SK-N-SH (cell line): ENCODE results near the gene C2orf69. TPM values are rescaled to one million over a fixed set of nuclear protein-coding genes. Genes with fewer than 3 reads are reported as not detected.

Experiments
- CTCF ChIA-PET: fragments of 300-600, 350-600 bp; formaldehyde crosslinking; extraction: SDS; loops from one replicate; lab custom pipeline; 2021; lab: Yijun Ruan, JAX
- POLR2A ChIA-PET: fragments of 350-600 bp; sonication (Branson Sonifier 250); formaldehyde crosslinking; extraction: SDS; loops from one replicate; lab custom pipeline; 2020; ENCODE audit warnings: antibody characterized with exemption, inconsistent platforms; lab: Yijun Ruan, JAX
- DNase-seq: peaks from one replicate; pipeline ENCODE4 v3.0.0; 2012
- H2AFZ ChIP-seq: fragments of 200-600 bp; sonication (generic); 2 replicates; pipeline ENCODE4 v1.8.1; 2016; ENCODE audit warnings: antibody characterized with exemption, mild to moderate bottlenecking, low read depth
- H3F3A ChIP-seq: fragments of 200-600 bp; sonication (generic); replicated peaks from 2 replicates; pipeline ENCODE3; 2016; ENCODE audit warnings: antibody characterized with exemption, mild to moderate bottlenecking; ENCODE audit not compliant: insufficient read depth
- H3K27ac ChIP-seq, 2 experiments: fragments of 200-500 bp in 1 of 2; fragments of 200-600 bp in 1 of 2; sonication (Bioruptor generic) in 1 of 2; sonication (generic), shearing (Covaris generic) in 1 of 2; 2 replicates each; pipeline versions ENCODE4 v1.5.1 to v1.6.1; 2014 to 2016; ENCODE audit warnings: low read depth in 2 of 2, inconsistent platforms in 1 of 2, low read length in 1 of 2, mild to moderate bottlenecking in 1 of 2, mixed read lengths in 1 of 2
- H3K27me3 ChIP-seq: fragments of 200-600 bp; sonication (generic), shearing (Covaris generic); 2 replicates; pipeline ENCODE4 v1.6.1; 2016; ENCODE audit warnings: mixed run types; ENCODE audit not compliant: insufficient read depth
- H3K36me3 ChIP-seq, 2 experiments: fragments of 200-500 bp in 1 of 2; fragments of 200-600 bp in 1 of 2; sonication (Bioruptor generic) in 1 of 2; sonication (generic) in 1 of 2; replicated peaks in 1 of 2; 2 replicates each; pipeline versions ENCODE3 to v1.5.1; 2014 to 2016; ENCODE audit warnings: low read length in 1 of 2, mild to moderate bottlenecking in 1 of 2; ENCODE audit not compliant: insufficient read depth in 2 of 2, control insufficient read depth in 1 of 2
- H3K4me1 ChIP-seq, 2 experiments: fragments of 200-500 bp in 1 of 2; fragments of 200-600 bp in 1 of 2; sonication (Bioruptor generic) in 1 of 2; sonication (generic), shearing (Covaris generic) in 1 of 2; 2 replicates each; pipeline versions ENCODE4 v1.5.1 to v1.6.1; 2014 to 2016; ENCODE audit warnings: low read depth in 1 of 2, low read length in 1 of 2, mixed run types in 1 of 2; ENCODE audit not compliant: insufficient read depth in 2 of 2, control insufficient read depth in 1 of 2
- H3K4me2 ChIP-seq: fragments of 200-600 bp; sonication (generic), shearing (Covaris generic); 2 replicates; pipeline ENCODE4 v1.6.1; 2017; ENCODE audit warnings: mixed run types
- H3K4me3 ChIP-seq, 2 experiments: fragments of 200-500 bp in 1 of 2; fragments of 200-600 bp in 1 of 2; sonication (Bioruptor generic) in 1 of 2; sonication (generic), shearing (Covaris generic) in 1 of 2; 2 replicates each; pipeline versions ENCODE4 v1.5.1 to v1.8.1; 2014 to 2016; ENCODE audit warnings: low read depth in 2 of 2, inconsistent platforms in 1 of 2, low read length in 1 of 2, mild to moderate bottlenecking in 1 of 2, mixed read lengths in 1 of 2, moderate library complexity in 1 of 2
- H3K79me2 ChIP-seq: fragments of 200-600 bp; sonication (generic); 2 replicates; pipeline ENCODE4 v1.8.1; 2017; ENCODE audit warnings: mild to moderate bottlenecking; ENCODE audit not compliant: insufficient read depth
- H3K9ac ChIP-seq: fragments of 200-600 bp; sonication (generic); 2 replicates; pipeline ENCODE4 v1.6.1; 2017; ENCODE audit warnings: mixed run types
- H3K9me2 ChIP-seq: fragments of 200-600 bp; sonication (generic); 2 replicates; pipeline ENCODE4 v1.6.1; 2017; ENCODE audit warnings: mixed run types
- H3K9me3 ChIP-seq: fragments of 200-600 bp; sonication (generic); 2 replicates; pipeline ENCODE4 v1.6.1; 2017; ENCODE audit warnings: mixed run types, mild to moderate bottlenecking, moderate library complexity
- H4K20me1 ChIP-seq: fragments of 200-600 bp; sonication (generic); 2 replicates; pipeline ENCODE4 v1.6.1; 2017; ENCODE audit warnings: mild to moderate bottlenecking, mixed run types; ENCODE audit not compliant: insufficient read depth
- ELF1 ChIP-seq: IDR thresholded peaks from 2 replicates; pipeline ENCODE4 v1.4.0; 2012
- EP300 ChIP-seq, 2 experiments: IDR thresholded peaks; 2 replicates each; pipeline versions ENCODE4 v1.4.0 to v1.6.1; 2012; ENCODE audit warnings: borderline replicate concordance in 1 of 2, low read depth in 1 of 2, low read length in 1 of 2
- FOSL2 ChIP-seq: IDR thresholded peaks from 2 replicates; pipeline ENCODE4 v1.4.0; 2012; ENCODE audit warnings: low read depth, mild to moderate bottlenecking, moderate library complexity, borderline replicate concordance
- FOXM1 ChIP-seq: IDR thresholded peaks from 2 replicates; pipeline ENCODE4 v1.4.0; 2012; ENCODE audit warnings: low read depth, mild to moderate bottlenecking
- MEF2A ChIP-seq: IDR thresholded peaks from 2 replicates; pipeline ENCODE4 v1.4.0; 2012; ENCODE audit warnings: low read depth, borderline replicate concordance
- NRF1 ChIP-seq: IDR thresholded peaks from 2 replicates; pipeline ENCODE4 v1.6.1; 2012; ENCODE audit warnings: low read depth, mild to moderate bottlenecking, low read length
- RAD21 ChIP-seq: IDR thresholded peaks from 2 replicates; pipeline ENCODE4 v1.6.1; 2012; ENCODE audit warnings: mild to moderate bottlenecking, low read length
- RCOR1 ChIP-seq: fragments of 150-350 bp; IDR thresholded peaks from 2 replicates; pipeline ENCODE4 v1.6.1; 2017; ENCODE audit warnings: antibody characterized with exemption, low read length
- SIN3A ChIP-seq: IDR thresholded peaks from 2 replicates; pipeline ENCODE4 v1.6.1; 2012; ENCODE audit warnings: low read depth, mild to moderate bottlenecking, low read length, moderate library complexity, borderline replicate concordance
- TAF1 ChIP-seq: IDR thresholded peaks from 2 replicates; pipeline ENCODE4 v1.6.1; 2012; ENCODE audit warnings: low read depth, mild to moderate bottlenecking, low read length, moderate library complexity, borderline replicate concordance
- TCF12 ChIP-seq: IDR thresholded peaks from 2 replicates; pipeline ENCODE4 v1.4.0; 2012
- YY1 ChIP-seq: IDR thresholded peaks from 2 replicates; pipeline ENCODE4 v1.4.0; 2012; ENCODE audit warnings: low read depth, mild to moderate bottlenecking
- WGBS: methylation state at CpG from one replicate; pipeline ENCODE4 v1.1.6; 2017; ENCODE audit warnings: low lambda C conversion rate; 5-methylcytosine and 5-hydroxymethylcytosine counted together
- polyA plus RNA-seq, 3 experiments: library from polyadenylated mRNA; depleted of rRNA; stranded (reverse); fragments of >200 nt; gene quantifications; 2 replicates each; pipeline ENCODE4 v1.2.3, GENCODE V29; 2012
- TF ChIP-seq, protein P1 (sequence below): IDR thresholded peaks from 2 replicates; pipeline ENCODE4 v1.6.1; 2012; ENCODE audit warnings: mild to moderate bottlenecking, low read depth, low read length, moderate library complexity
- TF ChIP-seq, protein P2 (sequence below): IDR thresholded peaks from 2 replicates; pipeline ENCODE4; 2012
- TF ChIP-seq, protein P3 (sequence below): fragments of 200-600 bp; sonication (generic); IDR thresholded peaks from 2 replicates; pipeline ENCODE4 v1.6.1; 2017; ENCODE audit warnings: antibody characterized with exemption, mild to moderate bottlenecking, moderate library complexity
- TF ChIP-seq, protein P4 (sequence below): IDR thresholded peaks from 2 replicates; pipeline ENCODE4 v1.4.0; 2012; ENCODE audit warnings: low read depth, borderline replicate concordance
- TF ChIP-seq, protein P5 (sequence below): fragments of 150-350 bp; IDR thresholded peaks from 2 replicates; pipeline ENCODE4 v1.6.1; 2017; ENCODE audit warnings: antibody characterized with exemption, low read length, low read depth, borderline replicate concordance

The C2orf69 gene
- polyA plus RNA-seq, 1 of the 3 experiments (the other 2 are of a cell fraction) = 1.8 TPM

DNA sequence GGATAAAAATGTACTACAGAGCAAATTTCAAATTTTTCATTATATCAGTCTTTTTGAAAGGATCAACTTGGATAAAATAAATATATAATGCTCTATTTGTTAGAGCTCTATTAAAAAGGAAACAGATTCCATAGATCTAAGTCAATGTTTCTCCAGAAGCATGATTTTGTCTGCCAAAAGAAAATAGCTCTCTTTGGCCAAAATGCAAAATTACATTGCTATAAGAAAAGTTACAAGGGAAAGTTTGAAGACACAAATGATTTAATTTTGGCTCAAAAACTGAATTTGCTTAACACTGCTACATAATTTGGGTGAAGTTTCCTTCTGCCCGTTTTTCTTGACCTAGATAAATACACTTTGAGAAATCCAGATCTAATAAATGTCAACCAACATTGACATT, 15.7 kb downstream of the C2orf69 start:
- TF ChIP-seq, protein P1, sequence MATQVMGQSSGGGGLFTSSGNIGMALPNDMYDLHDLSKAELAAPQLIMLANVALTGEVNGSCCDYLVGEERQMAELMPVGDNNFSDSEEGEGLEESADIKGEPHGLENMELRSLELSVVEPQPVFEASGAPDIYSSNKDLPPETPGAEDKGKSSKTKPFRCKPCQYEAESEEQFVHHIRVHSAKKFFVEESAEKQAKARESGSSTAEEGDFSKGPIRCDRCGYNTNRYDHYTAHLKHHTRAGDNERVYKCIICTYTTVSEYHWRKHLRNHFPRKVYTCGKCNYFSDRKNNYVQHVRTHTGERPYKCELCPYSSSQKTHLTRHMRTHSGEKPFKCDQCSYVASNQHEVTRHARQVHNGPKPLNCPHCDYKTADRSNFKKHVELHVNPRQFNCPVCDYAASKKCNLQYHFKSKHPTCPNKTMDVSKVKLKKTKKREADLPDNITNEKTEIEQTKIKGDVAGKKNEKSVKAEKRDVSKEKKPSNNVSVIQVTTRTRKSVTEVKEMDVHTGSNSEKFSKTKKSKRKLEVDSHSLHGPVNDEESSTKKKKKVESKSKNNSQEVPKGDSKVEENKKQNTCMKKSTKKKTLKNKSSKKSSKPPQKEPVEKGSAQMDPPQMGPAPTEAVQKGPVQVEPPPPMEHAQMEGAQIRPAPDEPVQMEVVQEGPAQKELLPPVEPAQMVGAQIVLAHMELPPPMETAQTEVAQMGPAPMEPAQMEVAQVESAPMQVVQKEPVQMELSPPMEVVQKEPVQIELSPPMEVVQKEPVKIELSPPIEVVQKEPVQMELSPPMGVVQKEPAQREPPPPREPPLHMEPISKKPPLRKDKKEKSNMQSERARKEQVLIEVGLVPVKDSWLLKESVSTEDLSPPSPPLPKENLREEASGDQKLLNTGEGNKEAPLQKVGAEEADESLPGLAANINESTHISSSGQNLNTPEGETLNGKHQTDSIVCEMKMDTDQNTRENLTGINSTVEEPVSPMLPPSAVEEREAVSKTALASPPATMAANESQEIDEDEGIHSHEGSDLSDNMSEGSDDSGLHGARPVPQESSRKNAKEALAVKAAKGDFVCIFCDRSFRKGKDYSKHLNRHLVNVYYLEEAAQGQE = no peak
- TF ChIP-seq NRF1 (no peak), RCOR1 (no peak), SIN3A (no peak), EP300 (IDR thresholded peaks at IDR 0.05; ENCODE audit: borderline replicate concordance in 1 of 2, low read depth in 1 of 2, low read length in 1 of 2) (no peak), TCF12 (no peak), ELF1 (no peak), YY1 (no peak), FOSL2 (no peak), MEF2A (no peak), TAF1 (no peak), FOXM1 (no peak), RAD21 (no peak)
- TF ChIP-seq, protein P2, sequence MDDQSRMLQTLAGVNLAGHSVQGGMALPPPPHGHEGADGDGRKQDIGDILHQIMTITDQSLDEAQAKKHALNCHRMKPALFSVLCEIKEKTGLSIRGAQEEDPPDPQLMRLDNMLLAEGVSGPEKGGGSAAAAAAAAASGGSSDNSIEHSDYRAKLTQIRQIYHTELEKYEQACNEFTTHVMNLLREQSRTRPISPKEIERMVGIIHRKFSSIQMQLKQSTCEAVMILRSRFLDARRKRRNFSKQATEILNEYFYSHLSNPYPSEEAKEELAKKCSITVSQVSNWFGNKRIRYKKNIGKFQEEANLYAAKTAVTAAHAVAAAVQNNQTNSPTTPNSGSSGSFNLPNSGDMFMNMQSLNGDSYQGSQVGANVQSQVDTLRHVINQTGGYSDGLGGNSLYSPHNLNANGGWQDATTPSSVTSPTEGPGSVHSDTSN = no peak
- TF ChIP-seq, protein P3, sequence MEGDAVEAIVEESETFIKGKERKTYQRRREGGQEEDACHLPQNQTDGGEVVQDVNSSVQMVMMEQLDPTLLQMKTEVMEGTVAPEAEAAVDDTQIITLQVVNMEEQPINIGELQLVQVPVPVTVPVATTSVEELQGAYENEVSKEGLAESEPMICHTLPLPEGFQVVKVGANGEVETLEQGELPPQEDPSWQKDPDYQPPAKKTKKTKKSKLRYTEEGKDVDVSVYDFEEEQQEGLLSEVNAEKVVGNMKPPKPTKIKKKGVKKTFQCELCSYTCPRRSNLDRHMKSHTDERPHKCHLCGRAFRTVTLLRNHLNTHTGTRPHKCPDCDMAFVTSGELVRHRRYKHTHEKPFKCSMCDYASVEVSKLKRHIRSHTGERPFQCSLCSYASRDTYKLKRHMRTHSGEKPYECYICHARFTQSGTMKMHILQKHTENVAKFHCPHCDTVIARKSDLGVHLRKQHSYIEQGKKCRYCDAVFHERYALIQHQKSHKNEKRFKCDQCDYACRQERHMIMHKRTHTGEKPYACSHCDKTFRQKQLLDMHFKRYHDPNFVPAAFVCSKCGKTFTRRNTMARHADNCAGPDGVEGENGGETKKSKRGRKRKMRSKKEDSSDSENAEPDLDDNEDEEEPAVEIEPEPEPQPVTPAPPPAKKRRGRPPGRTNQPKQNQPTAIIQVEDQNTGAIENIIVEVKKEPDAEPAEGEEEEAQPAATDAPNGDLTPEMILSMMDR = no peak
- TF ChIP-seq, protein P4, sequence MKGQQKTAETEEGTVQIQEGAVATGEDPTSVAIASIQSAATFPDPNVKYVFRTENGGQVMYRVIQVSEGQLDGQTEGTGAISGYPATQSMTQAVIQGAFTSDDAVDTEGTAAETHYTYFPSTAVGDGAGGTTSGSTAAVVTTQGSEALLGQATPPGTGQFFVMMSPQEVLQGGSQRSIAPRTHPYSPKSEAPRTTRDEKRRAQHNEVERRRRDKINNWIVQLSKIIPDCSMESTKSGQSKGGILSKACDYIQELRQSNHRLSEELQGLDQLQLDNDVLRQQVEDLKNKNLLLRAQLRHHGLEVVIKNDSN = no peak
- TF ChIP-seq, protein P5, sequence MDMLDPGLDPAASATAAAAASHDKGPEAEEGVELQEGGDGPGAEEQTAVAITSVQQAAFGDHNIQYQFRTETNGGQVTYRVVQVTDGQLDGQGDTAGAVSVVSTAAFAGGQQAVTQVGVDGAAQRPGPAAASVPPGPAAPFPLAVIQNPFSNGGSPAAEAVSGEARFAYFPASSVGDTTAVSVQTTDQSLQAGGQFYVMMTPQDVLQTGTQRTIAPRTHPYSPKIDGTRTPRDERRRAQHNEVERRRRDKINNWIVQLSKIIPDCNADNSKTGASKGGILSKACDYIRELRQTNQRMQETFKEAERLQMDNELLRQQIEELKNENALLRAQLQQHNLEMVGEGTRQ = no peak
- TF ChIP-seq, all 33 proteins: peak for 0
- Histone ChIP-seq H3K27ac (no peak overlapping the region), H3K4me2 (no peak overlapping the region), H3K27me3 (no peaks in the 10 kb centered on the region), H3K79me2 (peaks cover 74% of the 10 kb centered on the region), H3K36me3 (peaks cover 38 to 47% of the 10 kb centered on the region in 2 experiments), H3K9ac (no peak overlapping the region), H3K9me2 (no peaks in the 10 kb centered on the region), H3K4me1 (peaks cover 7 to 16% of the 10 kb centered on the region in 2 experiments; a peak in 3 of 4 replicates), H4K20me1 (no peaks in the 10 kb centered on the region), H3K4me3 (no peak overlapping the region), H2AFZ (no peak overlapping the region), H3F3A (peaks cover 26% of the 10 kb centered on the region), H3K9me3 (no peaks in the 10 kb centered on the region)
- DNase-seq = no peak
- WGBS = 88% methylated on average over 1 of the region's 1 CpG
- POLR2A ChIA-PET = no interaction called here
- CTCF ChIA-PET = interaction anchor here (1.9 kb wide), 1 partner anchor 13 kb away, joined by 7 read pairs; no protein-coding TSS in a partner anchor
